Fibroblast of pulmonary artery (primary cell): ENCODE data around the gene AGAP1.

Source experiments
- DNase-seq: peaks from one replicate; pipeline ENCODE4 v3.0.0-alpha.2; 2010; ENCODE audit warnings: low read depth
- H3K4me3 ChIP-seq: replicated peaks from 2 replicates; pipeline ENCODE4 v1.5.1; 2011; ENCODE audit warnings: low read depth, mild to moderate bottlenecking, control low read depth, low read length, moderate library complexity
- TF ChIP-seq, protein P1 (sequence below): IDR thresholded peaks from 2 replicates; pipeline ENCODE4 v1.5.1; 2011; ENCODE audit warnings: mild to moderate bottlenecking, control low read depth, low read length, inconsistent platforms; ENCODE audit errors: missing control alignments

The AGAP1 gene

DNA sequence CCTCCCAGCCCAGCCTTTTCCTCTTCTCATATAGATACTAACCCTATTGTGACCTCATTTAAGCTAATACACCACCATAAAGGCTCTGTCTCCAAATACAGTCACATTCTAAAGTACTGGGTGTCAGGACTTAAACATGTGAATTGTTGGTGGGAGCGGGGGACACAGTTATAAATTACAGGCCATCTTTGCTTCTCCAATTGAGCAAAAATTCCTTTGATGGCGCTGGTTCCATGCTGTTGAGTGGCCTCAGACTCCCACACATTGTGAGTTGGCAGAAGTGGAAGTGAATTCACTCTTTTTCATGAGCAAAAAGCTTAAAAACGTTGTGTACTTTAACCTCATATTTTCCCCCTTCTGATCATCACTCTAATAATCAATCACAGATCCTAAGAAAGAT, 628.4 kb downstream of the AGAP1 start:
- TF ChIP-seq, protein P1, sequence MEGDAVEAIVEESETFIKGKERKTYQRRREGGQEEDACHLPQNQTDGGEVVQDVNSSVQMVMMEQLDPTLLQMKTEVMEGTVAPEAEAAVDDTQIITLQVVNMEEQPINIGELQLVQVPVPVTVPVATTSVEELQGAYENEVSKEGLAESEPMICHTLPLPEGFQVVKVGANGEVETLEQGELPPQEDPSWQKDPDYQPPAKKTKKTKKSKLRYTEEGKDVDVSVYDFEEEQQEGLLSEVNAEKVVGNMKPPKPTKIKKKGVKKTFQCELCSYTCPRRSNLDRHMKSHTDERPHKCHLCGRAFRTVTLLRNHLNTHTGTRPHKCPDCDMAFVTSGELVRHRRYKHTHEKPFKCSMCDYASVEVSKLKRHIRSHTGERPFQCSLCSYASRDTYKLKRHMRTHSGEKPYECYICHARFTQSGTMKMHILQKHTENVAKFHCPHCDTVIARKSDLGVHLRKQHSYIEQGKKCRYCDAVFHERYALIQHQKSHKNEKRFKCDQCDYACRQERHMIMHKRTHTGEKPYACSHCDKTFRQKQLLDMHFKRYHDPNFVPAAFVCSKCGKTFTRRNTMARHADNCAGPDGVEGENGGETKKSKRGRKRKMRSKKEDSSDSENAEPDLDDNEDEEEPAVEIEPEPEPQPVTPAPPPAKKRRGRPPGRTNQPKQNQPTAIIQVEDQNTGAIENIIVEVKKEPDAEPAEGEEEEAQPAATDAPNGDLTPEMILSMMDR: no peak
- H3K4me3 ChIP-seq: no peak overlapping the region
- no peak for DNase-seq

DNA sequence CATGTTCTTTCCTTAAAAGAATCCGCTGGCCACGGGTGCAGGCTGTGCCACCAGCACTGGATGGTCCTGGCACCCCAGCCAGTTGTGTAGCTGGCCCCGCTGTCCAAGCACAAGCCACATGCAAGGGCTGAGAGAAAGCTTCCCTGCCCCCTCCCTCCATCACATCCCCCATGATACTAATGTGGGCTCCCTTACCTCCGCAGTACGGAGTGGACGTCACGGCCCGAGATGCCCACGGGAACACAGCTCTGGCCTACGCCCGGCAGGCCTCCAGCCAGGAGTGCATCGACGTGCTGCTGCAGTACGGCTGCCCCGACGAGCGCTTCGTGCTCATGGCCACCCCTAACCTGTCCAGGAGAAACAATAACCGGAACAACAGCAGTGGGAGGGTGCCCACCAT, 629.9 kb downstream of the AGAP1 start:
- no peak overlapping the region for H3K4me3 ChIP-seq
- TF ChIP-seq, protein P1: no peak
- DNase-seq: no peak

DNA sequence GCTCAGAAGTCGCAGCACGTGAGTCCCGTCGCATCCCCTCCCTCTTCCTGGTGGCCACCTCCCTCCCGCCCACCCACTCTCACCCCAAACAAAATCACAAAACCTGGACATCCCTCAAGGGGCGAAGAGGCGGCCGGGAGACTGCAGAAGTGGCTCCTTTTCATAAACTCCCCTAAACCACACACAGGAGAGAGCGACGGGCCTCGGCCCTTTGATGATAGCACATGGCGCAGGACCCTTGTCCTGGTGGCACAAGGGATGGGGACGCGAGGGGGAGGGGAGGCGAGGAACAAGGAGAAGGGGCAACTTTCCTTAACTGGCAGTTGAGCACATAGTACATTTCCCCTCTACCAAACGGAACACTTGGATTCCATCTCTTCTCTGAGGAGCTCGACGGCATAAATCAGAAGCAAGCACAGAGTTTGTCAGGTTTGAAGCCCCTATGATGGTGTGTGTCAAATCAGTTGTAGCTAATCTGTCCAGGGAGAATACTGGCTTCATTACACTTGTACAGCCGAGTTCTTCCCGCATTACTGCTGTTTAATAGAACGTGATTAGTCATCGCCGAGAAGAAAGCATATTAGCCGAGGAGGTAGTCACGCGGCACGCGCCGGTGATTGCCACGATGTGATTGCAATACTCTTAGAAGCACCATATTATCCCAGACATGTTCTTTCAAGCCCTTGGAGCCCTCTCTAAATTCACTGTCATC, 630.5 kb downstream of the AGAP1 start:
- DNase-seq: no peak
- TF ChIP-seq, protein P1: no peak

DNA sequence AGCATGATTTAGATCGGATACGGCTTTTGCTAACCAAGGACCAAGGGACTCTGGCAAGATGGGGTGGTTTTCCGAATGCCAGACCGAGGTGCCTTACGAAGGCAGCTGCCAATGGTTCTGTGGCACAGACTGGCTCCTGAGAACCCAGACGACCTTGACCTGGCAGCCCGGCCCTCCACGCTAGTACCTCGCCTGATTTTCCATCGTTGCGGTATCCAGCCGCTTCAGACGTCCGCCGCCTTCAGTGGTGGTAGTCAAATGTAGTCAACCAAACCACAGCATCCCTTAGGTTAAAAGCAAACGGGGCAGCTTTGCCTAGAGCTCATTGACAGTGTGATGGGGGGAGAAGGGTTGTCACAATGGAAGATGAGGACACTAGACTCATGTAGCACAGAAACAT, 631.7 kb downstream of the AGAP1 start:
- no peak for DNase-seq
- no peak overlapping the region for H3K4me3 ChIP-seq
- TF ChIP-seq, protein P1: no peak

More for the DNA sequence above, 630.5 kb downstream of the AGAP1 start:
- no peak overlapping the region for H3K4me3 ChIP-seq

DNA sequence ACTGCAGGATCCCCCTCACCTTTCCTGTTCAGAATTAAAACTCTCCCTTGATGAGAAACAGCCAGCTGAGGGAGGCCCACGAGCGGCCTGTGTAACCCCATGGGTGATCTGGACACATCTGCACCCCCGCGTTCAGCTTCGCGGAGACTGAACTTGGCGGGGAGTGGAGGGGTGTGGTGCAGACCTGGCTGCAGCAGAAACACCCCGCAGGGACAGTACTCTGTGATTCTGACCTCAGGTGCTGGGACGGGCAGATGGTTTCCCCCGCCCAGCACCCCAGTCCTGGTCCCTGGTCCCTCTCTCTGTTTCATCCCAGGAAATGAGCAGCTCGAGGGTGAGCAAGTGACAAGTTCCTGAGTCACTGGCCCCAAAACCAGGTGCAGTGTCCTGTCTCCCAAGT, 633.2 kb downstream of the AGAP1 start:
- TF ChIP-seq, protein P1: no peak
- no peak for DNase-seq
- no peak overlapping the region for H3K4me3 ChIP-seq

DNA sequence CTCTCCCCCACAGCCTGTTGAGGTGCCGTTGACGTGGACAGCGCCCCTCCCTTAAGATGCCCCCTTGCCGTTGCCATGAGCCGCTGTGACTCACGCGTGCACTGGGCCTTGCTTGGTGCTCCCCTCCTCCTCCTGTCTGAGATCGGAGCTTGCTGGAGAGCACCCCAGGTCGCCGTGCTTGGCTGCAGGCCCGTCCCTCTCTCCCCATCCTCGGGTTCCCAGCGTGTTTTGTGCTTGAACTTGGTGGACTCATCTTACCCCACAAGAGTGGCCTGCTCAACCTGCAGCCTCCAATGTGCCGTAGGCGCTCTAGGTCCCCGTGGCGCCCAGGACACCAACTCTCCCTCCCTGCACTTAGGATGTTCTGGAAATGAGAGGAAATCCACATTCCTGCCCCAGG, 634.5 kb downstream of the AGAP1 start:
- DNase-seq: no peak
- TF ChIP-seq, protein P1: no peak
- H3K4me3 ChIP-seq: no peak overlapping the region

DNA sequence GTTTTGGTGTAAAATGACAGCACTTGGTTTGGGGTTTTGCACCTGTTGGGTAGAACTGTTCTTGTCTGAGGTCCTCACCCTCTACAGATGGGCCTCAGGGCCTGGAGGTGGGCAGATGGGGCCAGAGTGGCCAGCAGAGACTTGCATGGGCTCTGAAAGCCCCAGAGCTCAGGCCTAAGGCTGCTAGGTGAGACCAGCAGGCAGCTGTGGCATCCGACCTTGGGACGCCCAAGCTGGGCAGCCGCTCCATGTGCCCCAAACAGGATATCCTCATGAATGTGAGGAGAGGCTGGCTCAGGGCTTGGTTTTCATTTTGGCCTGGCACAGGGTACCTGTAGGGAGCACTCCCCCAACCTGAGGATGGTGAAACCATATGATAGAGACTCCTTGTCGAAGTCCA, 636.1 kb downstream of the AGAP1 start:
- TF ChIP-seq, protein P1: no peak
- DNase-seq: no peak
- no peak overlapping the region for H3K4me3 ChIP-seq
